Measurements from ENCODE around the gene ADRA2A.

DNA sequence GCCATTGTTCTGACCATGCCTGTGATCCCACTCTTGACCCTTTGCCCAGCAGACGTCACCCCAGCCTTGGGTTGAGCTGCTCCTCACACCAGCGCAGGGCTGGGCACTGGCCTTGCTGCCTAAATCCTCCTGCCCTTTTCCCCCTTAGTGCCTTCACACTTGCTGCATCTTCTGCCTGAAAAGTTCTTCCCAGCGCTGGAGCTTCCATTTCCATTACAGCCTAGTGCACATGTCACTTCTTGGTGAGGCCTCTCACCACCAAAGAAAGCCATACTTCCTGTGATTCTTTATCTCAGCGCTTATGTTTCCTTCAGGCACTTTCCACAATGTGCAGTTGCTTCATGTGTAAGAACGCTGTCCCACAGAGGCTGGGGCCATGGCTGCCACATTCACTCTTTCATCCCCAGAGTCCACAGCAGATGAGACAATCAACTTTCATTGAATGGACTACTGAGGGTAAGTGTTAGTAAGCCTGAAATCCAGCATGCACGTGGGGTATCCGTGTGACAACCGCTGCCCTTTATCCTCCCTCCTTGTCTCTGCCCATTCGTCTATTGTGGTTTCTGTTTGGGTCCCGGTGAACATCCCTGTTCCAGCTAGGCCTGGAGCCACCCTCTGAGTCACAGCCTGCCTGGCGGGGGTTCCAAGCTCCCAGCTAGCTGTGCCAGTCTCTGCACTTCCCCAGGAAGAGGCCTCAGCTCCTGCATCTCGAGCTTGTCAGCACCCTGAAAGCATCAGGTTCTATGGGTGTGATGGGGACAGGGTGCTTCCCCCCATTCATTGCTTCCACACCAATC, 37.3 kb downstream of the ADRA2A start:
- TF ChIP-seq SUZ12 (IDR thresholded peaks at IDR 0.05; ENCODE audit: extremely low read depth, insufficient read depth, insufficient read length) (no peak), YY1 (IDR thresholded peaks at IDR 0.05; ENCODE audit: insufficient read depth, insufficient read length) (no peak), ZNF274 (IDR thresholded peaks at IDR 0.05; ENCODE audit: low read depth, low read length) (no peak)

Data from NT2/D1 (cell line).